Small intestine (tissue), 16 donors: Measurements from ENCODE around the gene SS18. TPM values are rescaled to one million over a fixed set of nuclear protein-coding genes. Genes with fewer than 3 reads are reported as not detected.
"Not testable (repeated sequence)": the region's sequence is repeated elsewhere in the genome, so short reads cannot be mapped to it uniquely, and the experiment has no call there.

ENCODE experiments used
- DNase-seq, 2 donors: peaks; one replicate each; pipeline versions ENCODE4 v3.0.0 to v3.0.0-alpha.2; 2013
- FAIRE-seq: peaks from 2 replicates; lab custom pipeline; 2012; peaks lifted over from hg19 to GRCh38; lab: Jason Lieb, UNC
- H3K27ac ChIP-seq, 3 donors: one replicate each; pipeline ENCODE4 v1.5.1; 2013; ENCODE audit warnings: low read length in 2 of 3, mild to moderate bottlenecking in 2 of 3, control low read depth in 1 of 3, inconsistent platforms in 1 of 3, low read depth in 1 of 3, moderate library complexity in 1 of 3
- H3K27me3 ChIP-seq, 3 donors: one replicate each; pipeline ENCODE4 v1.6.1; 2013; ENCODE audit warnings: low read length in 3 of 3, inconsistent platforms in 1 of 3; ENCODE audit not compliant: control insufficient read depth in 3 of 3, insufficient read depth in 3 of 3
- H3K36me3 ChIP-seq, 3 donors: one replicate each; pipeline ENCODE4 v1.6.1; 2013; ENCODE audit warnings: low read length in 3 of 3, inconsistent platforms in 1 of 3, low read depth in 1 of 3, mild to moderate bottlenecking in 1 of 3, moderate library complexity in 1 of 3; ENCODE audit not compliant: control insufficient read depth in 3 of 3, insufficient read depth in 2 of 3
- H3K4me1 ChIP-seq, 3 donors: one replicate each; pipeline ENCODE4 v1.6.1; 2013; ENCODE audit warnings: low read length in 2 of 3, inconsistent platforms in 1 of 3, low read depth in 1 of 3, mild to moderate bottlenecking in 1 of 3, moderate library complexity in 1 of 3; ENCODE audit not compliant: control insufficient read depth in 3 of 3, insufficient read depth in 2 of 3
- H3K4me3 ChIP-seq, 3 donors: one replicate each; pipeline ENCODE4 v1.5.1; 2013; ENCODE audit warnings: low read length in 3 of 3, control low read depth in 1 of 3, inconsistent platforms in 1 of 3, low read depth in 1 of 3, mild to moderate bottlenecking in 1 of 3, moderate library complexity in 1 of 3
- H3K9me3 ChIP-seq, 2 donors: one replicate each; pipeline ENCODE4 v1.6.1; 2013; ENCODE audit warnings: low read depth in 1 of 2, low read length in 1 of 2; ENCODE audit not compliant: control insufficient read depth in 2 of 2, insufficient read depth in 1 of 2
- WGBS, 3 donors: extraction: QIAGEN DNeasy Blood & Tissue Kit; methylation state at CpG; one replicate each; pipeline ENCODE4 v1.1.7; 2013; 5-methylcytosine and 5-hydroxymethylcytosine counted together
- long read RNA-seq, 10 donors: transcript quantifications; one replicate each; lab custom pipeline, GENCODE V29; 2026
- polyA plus RNA-seq, 4 donors: library from polyadenylated mRNA; stranded (reverse) in 3 of 4; unstranded in 1 of 4; fragments of 200-250 nt in 3 of 4; fragments of 120-200 nt in 1 of 4; gene quantifications; one replicate each; pipeline versions ENCODE4 v1.2.1 to v1.2.3, GENCODE V29; 2013
- donor health status: healthy with polysubstance abuse.
- donor health status: control.
- donor health status: control.
- donor health status: Bipolar disorder and iron deficiency.
- donor health status: healthy.

SS18 gene
- 10 to 100 TPM; 18.6 to 48.0 (median 21.6) TPM for polyA plus RNA-seq
- long read RNA-seq, donor 1, result 0 reads
- long read RNA-seq, donor 2, partial matches to known transcripts, result 11 of 12 reads
- long read RNA-seq, donor 2, other reads (novel, unspliced or antisense), result 0 of 12 reads
- long read RNA-seq, donor 3, partial matches to known transcripts, result 0 of 1 reads
- long read RNA-seq, donor 3, other reads (novel, unspliced or antisense), result 0 of 1 reads
- long read RNA-seq, donor 4, result 0 reads
- long read RNA-seq, donor 5, result 0 reads
- long read RNA-seq, donor 6, partial matches to known transcripts, result 0 of 1 reads
- long read RNA-seq, donor 6, other reads (novel, unspliced or antisense), result 0 of 1 reads
- long read RNA-seq, donor 7, transcript SS18-201 (10 exons, 1,836 nt), result major isoform, 6 of 22 reads
- long read RNA-seq, donor 7, partial matches to known transcripts, result 11 of 22 reads
- long read RNA-seq, donor 7, other reads (novel, unspliced or antisense), result 0 of 22 reads
- long read RNA-seq, donor 8, result 0 reads
- long read RNA-seq, donor 9, partial matches to known transcripts, result 0 of 1 reads
- long read RNA-seq, donor 9, other reads (novel, unspliced or antisense), result 0 of 1 reads
- long read RNA-seq, donor 10, transcript SS18-201 (10 exons, 1,836 nt), result major isoform, 6 of 21 reads
- long read RNA-seq, donor 10, partial matches to known transcripts, result 13 of 21 reads
- long read RNA-seq, donor 10, other reads (novel, unspliced or antisense), result 0 of 21 reads

- Histone ChIP-seq H3K4me1 (peaks cover 0 to 2% (median 0%) of the 10 kb centered on the region in 3 donors), H3K27ac (peak within 1 kb of the TSS; percentile 86 to 100 (median 99)), H3K36me3 (peaks cover 0 to 2% (median 0%) of the 10 kb centered on the region in 3 donors), H3K4me3 (peak within 1 kb of the TSS; percentile 84 to 98 (median 97)), H3K9me3 (no peaks in the 10 kb centered on the region), H3K27me3 (no peaks in the 10 kb centered on the region)
- DNase-seq (peak; percentile 92 to 96), FAIRE-seq (no peak)
- 0% methylated on average over 71 to 89 of the region's 89 CpGs for WGBS, 3 donors
Observed at GRCh38 chr18:26090130-26091046, at the start of gene SS18. TSS of gene SS18 (minus strand) at chr18:26090613. CDS start at chr18:26090569, 44 bp downstream.

GRCh38 chr18:26135548-26135947, 45.1 kb upstream of the SS18 start:
- no peaks in the 10 kb centered on the region for H3K4me1 ChIP-seq
- H3K36me3 ChIP-seq, result no peaks in the 10 kb centered on the region
- H3K27me3 ChIP-seq, result no peaks in the 10 kb centered on the region
- no peak overlapping the region for H3K27ac ChIP-seq
- FAIRE-seq, result no peak
- H3K4me3 ChIP-seq, result no peak overlapping the region
- WGBS, 3 donors, result 83 to 97% (median 90%) methylated on average over 1 of the region's 1 CpG
- H3K9me3 ChIP-seq, result peaks cover 0 to 3% of the 10 kb centered on the region in 2 donors
- DNase-seq, result no peak

GRCh38 chr18:26134107-26134506, 43.7 kb upstream of the SS18 start:
- no peak for DNase-seq
- Histone ChIP-seq H3K4me3 (no peak overlapping the region), H3K36me3 (no peaks in the 10 kb centered on the region), H3K4me1 (no peaks in the 10 kb centered on the region), H3K27ac (no peak overlapping the region), H3K9me3 (peaks cover 0 to 3% of the 10 kb centered on the region in 2 donors), H3K27me3 (no peaks in the 10 kb centered on the region)
- 89 to 92% (median 91%) methylated on average over 6 of the region's 6 CpGs for WGBS, 3 donors
- FAIRE-seq, result no peak

DNA sequence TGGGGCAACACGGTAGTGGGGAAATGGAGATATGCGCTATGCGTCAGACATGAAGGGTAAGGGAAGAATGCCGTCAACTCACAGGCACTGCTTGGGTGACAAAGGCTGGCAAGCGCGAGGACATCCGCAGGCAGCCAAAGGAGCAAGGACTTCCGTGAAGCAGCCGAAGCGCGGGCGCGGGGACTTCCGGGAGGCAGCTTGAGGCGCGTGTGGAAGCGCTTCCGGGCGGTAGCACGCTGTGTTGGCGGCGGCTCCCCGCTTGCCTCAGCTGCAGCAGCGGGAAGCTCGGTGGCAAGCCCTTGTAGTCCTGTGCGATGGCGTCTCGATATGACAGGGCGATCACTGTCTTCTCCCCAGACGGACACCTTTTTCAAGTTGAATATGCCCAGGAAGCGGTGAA, 43.2 kb upstream of the SS18 start, which contains the start of gene PSMA8:
Gene PSMA8 (plus strand): TSS at position 218 of the 400 bp plus-strand sequence. CDS start 97 bp downstream, at position 315.
- Histone ChIP-seq H3K27me3 (no peaks in the 10 kb centered on the region), H3K4me1 (no peaks in the 10 kb centered on the region), H3K4me3 (no peak within 1 kb of the TSS), H3K36me3 (no peaks in the 10 kb centered on the region), H3K9me3 (peaks cover 0 to 3% of the 10 kb centered on the region in 2 donors), H3K27ac (no peak within 1 kb of the TSS)
- FAIRE-seq (no peak), DNase-seq (peak in 1 of 2 donors; percentile 3)
- WGBS, 3 donors, result 71 to 83% (median 72%) methylated on average over 30 to 31 of the region's 31 CpGs

DNA sequence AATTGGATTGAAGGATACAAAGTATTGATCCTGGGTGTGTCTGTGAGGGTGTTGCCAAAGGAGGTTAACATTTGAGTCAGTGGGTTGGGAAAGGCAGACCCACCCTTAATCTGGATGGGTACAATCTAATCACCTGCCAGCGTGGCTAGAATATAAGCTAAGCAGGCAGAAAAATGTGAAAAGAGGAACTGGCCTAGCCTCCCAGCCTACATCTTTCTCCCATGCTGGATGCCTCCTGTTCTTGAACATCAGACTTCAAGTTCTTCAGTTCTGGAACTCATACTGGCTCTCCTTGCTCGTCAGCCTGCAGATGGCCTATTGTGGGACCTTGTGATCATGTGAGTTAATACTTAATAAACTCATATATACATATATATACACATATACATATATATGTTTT, 37.8 kb upstream of the SS18 start:
- WGBS, 3 donors, result 46 to 73% (median 60%) methylated on average over 2 of the region's 2 CpGs
- H3K4me1 ChIP-seq, H3K27me3 ChIP-seq, H3K27ac ChIP-seq, H3K4me3 ChIP-seq, DNase-seq, H3K9me3 ChIP-seq, FAIRE-seq, H3K36me3 ChIP-seq: not testable (repeated sequence)

DNA sequence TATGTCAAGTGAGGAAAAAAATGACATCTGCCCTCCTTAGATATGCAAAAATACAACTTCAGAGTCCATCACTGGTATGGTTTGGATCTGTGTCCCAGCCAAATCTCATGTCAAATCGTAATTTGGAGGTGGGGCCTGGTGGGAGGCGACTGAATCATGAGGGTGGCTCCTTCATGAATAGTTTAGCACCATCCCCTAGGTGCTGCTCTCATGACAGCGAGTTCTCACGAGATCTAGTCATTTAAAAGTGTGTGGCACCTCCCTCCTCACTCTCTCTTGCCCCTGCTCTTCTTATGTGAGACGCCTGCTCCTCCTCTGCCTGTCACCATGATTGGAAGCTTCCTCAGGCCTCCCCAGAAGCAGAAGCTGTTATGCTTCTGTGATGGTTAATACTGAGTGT, 37.4 kb upstream of the SS18 start:
- no peak overlapping the region for H3K27ac ChIP-seq
- WGBS, 3 donors, result 61 to 74% (median 65%) methylated on average over 5 of the region's 5 CpGs
- H3K36me3 ChIP-seq, result no peaks in the 10 kb centered on the region
- DNase-seq (no peak), FAIRE-seq (no peak)
- H3K9me3 ChIP-seq, result no peaks in the 10 kb centered on the region
- no peaks in the 10 kb centered on the region for H3K27me3 ChIP-seq
- no peaks in the 10 kb centered on the region for H3K4me1 ChIP-seq
- H3K4me3 ChIP-seq, result no peak overlapping the region

DNA sequence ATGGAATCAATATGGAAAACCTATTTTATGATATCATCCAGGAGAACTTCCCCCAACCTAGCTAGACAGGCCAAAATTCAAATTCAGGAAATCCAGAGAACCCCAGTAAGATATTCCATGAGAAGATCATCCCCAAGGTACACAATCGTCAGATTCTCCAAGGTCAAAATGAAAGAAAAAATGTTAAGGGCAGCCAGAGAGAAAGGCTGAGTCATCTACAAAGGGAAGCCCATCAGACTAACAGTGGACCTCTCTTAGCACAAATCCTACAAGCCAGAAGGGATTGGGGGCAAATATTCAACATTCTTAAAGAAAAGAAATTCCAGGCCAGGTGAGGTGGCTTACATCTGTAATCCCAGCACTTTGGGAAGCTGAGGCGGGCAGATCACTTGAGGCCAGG, 31.6 kb upstream of the SS18 start:
- H3K27ac ChIP-seq, DNase-seq, H3K27me3 ChIP-seq, H3K9me3 ChIP-seq, H3K4me1 ChIP-seq, H3K36me3 ChIP-seq, H3K4me3 ChIP-seq, FAIRE-seq: not testable (repeated sequence)
- 78 to 86% (median 86%) methylated on average over 2 of the region's 2 CpGs for WGBS, 3 donors

- Histone ChIP-seq H3K4me3 (no peak overlapping the region), H3K36me3 (no peaks in the 10 kb centered on the region), H3K4me1 (no peaks in the 10 kb centered on the region), H3K27ac (no peak overlapping the region), H3K9me3 (peaks cover 0 to 4% of the 10 kb centered on the region in 2 donors), H3K27me3 (no peaks in the 10 kb centered on the region)
- 75 to 83% (median 79%) methylated on average over 1 of the region's 1 CpG for WGBS, 3 donors
- DNase-seq, result no peak
- no peak for FAIRE-seq
Observed at GRCh38 chr18:26121476-26121875, 31.1 kb upstream of the SS18 start.
